Tibial nerve (tissue), 4 donors: ENCODE measurements around the gene CYTH4.

Experiments
- CTCF ChIP-seq, 5 experiments: fragments of 200-600 bp in 3 of 5; fragments of 450-650 bp in 2 of 5; sonication (generic) in 3 of 5; IDR thresholded peaks; one replicate each; pipeline ENCODE4 v1.5.1; 2016 to 2019; ENCODE audit warnings: antibody characterized with exemption in 5 of 5, mild to moderate bottlenecking in 3 of 5, moderate library complexity in 2 of 5
- EP300 ChIP-seq, 2 donors: sonication (generic); formaldehyde crosslinking; IDR thresholded peaks; one replicate each; pipeline ENCODE4 v1.6.1; 2017; ENCODE audit warnings: antibody characterized with exemption in 2 of 2, mild to moderate bottlenecking in 1 of 2
- POLR2A ChIP-seq, 2 donors: fragments of 450-650 bp; IDR thresholded peaks; one replicate each; pipeline ENCODE4 v1.6.1; 2017; ENCODE audit warnings: antibody characterized with exemption in 2 of 2, mild to moderate bottlenecking in 2 of 2, moderate library complexity in 2 of 2

- TF ChIP-seq CTCF (IDR thresholded peaks at IDR 0.05) = no peak
- TF ChIP-seq EP300 (IDR thresholded peaks at IDR 0.05) = no peak
- TF ChIP-seq POLR2A (IDR thresholded peaks at IDR 0.05) = no peak
Observed at GRCh38 chr22:37324340-37325038, 42.2 kb downstream of the CYTH4 start.
